K562 (cell line): ENCODE data around the gene CDKN2B-AS1. TPM values are rescaled to one million over a fixed set of nuclear protein-coding genes. Genes with fewer than 3 reads are reported as not detected.

Experiments used
- ATAC-seq: fragments of 200-7000 bp; cut with Tn5 transposase; 3 replicates; pipeline ENCODE4 v1.9.1; 2020; ENCODE audit warnings: moderate library complexity
- BruUV-seq: library from RNA; stranded (reverse); fragments of 400-500 nt; replicated peaks from 2 replicates; lab custom pipeline; 2021; lab: Mats Ljungman, UMichigan
- CTCF ChIA-PET: fragments of 300-600 bp; formaldehyde crosslinking; extraction: SDS; loops from one replicate; lab custom pipeline; 2021; ENCODE audit warnings: low intra/inter-chr PET ratio; lab: Yijun Ruan, JAX
- POLR2A ChIA-PET: fragments of 300-600, 350-650 bp; sonication (Branson Sonifier 250); formaldehyde crosslinking; extraction: SDS; loops from one replicate; lab custom pipeline; 2021; ENCODE audit warnings: antibody characterized with exemption, inconsistent platforms; lab: Yijun Ruan, JAX
- DNase-seq, 4 experiments: peaks; one replicate each; pipeline versions ENCODE4 v3.0.0 to v3.0.0-alpha.2; 2011 to 2018; ENCODE audit warnings: low spot score in 3 of 4, mixed read lengths in 3 of 4; ENCODE audit errors: extremely low read depth in 1 of 4
- FAIRE-seq: peaks from 2 replicates; lab custom pipeline; 2011; peaks lifted over from hg19 to GRCh38; lab: Jason Lieb, UNC
- H2AFZ ChIP-seq: 2 replicates; pipeline ENCODE4 v1.6.0; 2011; ENCODE audit warnings: low read depth, low read length, control low read depth, inconsistent platforms
- H3K27ac ChIP-seq: fragments of 200-600 bp; 3 replicates; pipeline ENCODE4 v1.8.0; 2011; ENCODE audit warnings: low read depth, mild to moderate bottlenecking, control low read depth, inconsistent platforms, low read length, moderate library complexity, mixed read lengths; ENCODE audit errors: extremely low read depth
- H3K27me3 ChIP-seq, 2 experiments: fragments of 300-600 bp in 1 of 2; 2 replicates in 1 of 2; 3 replicates in 1 of 2; pipeline versions ENCODE4 v1.6.0 to v1.8.0; 2011; ENCODE audit warnings: inconsistent platforms in 2 of 2, low read length in 2 of 2, mild to moderate bottlenecking in 1 of 2, mixed read lengths in 1 of 2, moderate library complexity in 1 of 2; ENCODE audit not compliant: control insufficient read depth in 2 of 2, insufficient read depth in 2 of 2
- H3K36me3 ChIP-seq: fragments of 300-600 bp; 3 replicates; pipeline ENCODE4 v1.8.0; 2011; ENCODE audit warnings: mild to moderate bottlenecking, low read length, inconsistent platforms; ENCODE audit not compliant: control insufficient read depth, insufficient read depth
- H3K4me1 ChIP-seq, 2 experiments: fragments of 200-600 bp in 1 of 2; replicated peaks in 1 of 2; 2 replicates in 1 of 2; 3 replicates in 1 of 2; pipeline versions ENCODE4 v1.5.1 to v1.8.0; 2011; ENCODE audit warnings: inconsistent platforms in 2 of 2, low read length in 2 of 2, mild to moderate bottlenecking in 1 of 2, mixed read lengths in 1 of 2, moderate library complexity in 1 of 2; ENCODE audit not compliant: control insufficient read depth in 2 of 2, insufficient read depth in 2 of 2
- H3K4me2 ChIP-seq: 2 replicates; pipeline ENCODE4 v1.6.1; 2011; ENCODE audit warnings: low read length, control low read depth, inconsistent platforms, mixed read lengths; ENCODE audit not compliant: insufficient read depth
- H3K4me3 ChIP-seq: fragments of 200-600 bp; sonication (generic), shearing (Covaris generic); 2 replicates; pipeline ENCODE4 v1.5.1; 2016; ENCODE audit warnings: control low read depth, inconsistent platforms
- H3K79me2 ChIP-seq: fragments of 200-600 bp; 3 replicates; pipeline ENCODE4 v1.8.0; 2011; ENCODE audit warnings: low read length, inconsistent platforms; ENCODE audit not compliant: control insufficient read depth, insufficient read depth
- H3K9ac ChIP-seq, 2 experiments: 2 replicates each; pipeline versions ENCODE4 v1.6.0 to v1.6.1; 2011; ENCODE audit warnings: low read depth in 2 of 2, low read length in 2 of 2, control low read depth in 1 of 2, inconsistent platforms in 1 of 2, mild to moderate bottlenecking in 1 of 2, mixed read lengths in 1 of 2; ENCODE audit not compliant: insufficient read depth in 1 of 2
- H3K9me1 ChIP-seq: one replicate; pipeline ENCODE4 v1.6.0; 2011; ENCODE audit warnings: inconsistent platforms, mild to moderate bottlenecking, low read length, moderate library complexity; ENCODE audit not compliant: control insufficient read depth, insufficient read depth
- H3K9me3 ChIP-seq: replicated peaks from 2 replicates; pipeline ENCODE4 v1.5.1; 2011; ENCODE audit warnings: low read depth, low read length, inconsistent platforms; ENCODE audit not compliant: control insufficient read depth, insufficient read depth
- H4K20me1 ChIP-seq: replicated peaks from 2 replicates; pipeline ENCODE4 v1.6.1; 2011; ENCODE audit warnings: low read length, inconsistent platforms, mixed read lengths; ENCODE audit not compliant: control insufficient read depth, insufficient read depth
- ATF4 ChIP-seq: fragments of 450-650 bp; formaldehyde crosslinking; IDR thresholded peaks from 2 replicates; pipeline ENCODE4 v1.4.0; 2022; ENCODE audit warnings: mild to moderate bottlenecking, moderate library complexity
- CHD4 ChIP-seq: fragments of 200-600 bp; sonication (generic); IDR thresholded peaks from 3 replicates; pipeline ENCODE4 v1.6.1; 2012; ENCODE audit warnings: low read depth, mild to moderate bottlenecking, mixed read lengths, low read length, inconsistent platforms; ENCODE audit not compliant: insufficient read depth, insufficient replicate concordance, poor library complexity, severe bottlenecking
- ESRRA ChIP-seq: fragments of 450-650 bp; IDR thresholded peaks from 2 replicates; pipeline ENCODE4 v1.6.1; 2014; ENCODE audit warnings: low read depth, mild to moderate bottlenecking, moderate library complexity, borderline replicate concordance
- FOS ChIP-seq: IDR thresholded peaks from 3 replicates; pipeline ENCODE4 v1.6.1; 2011; ENCODE audit not compliant: insufficient read length; ENCODE audit errors: extremely low read depth
- FOXK2 ChIP-seq, 2 experiments: fragments of 450-650 bp; IDR thresholded peaks in 1 of 2; conservative IDR thresholded peaks in 1 of 2; 2 replicates each; pipeline ENCODE4 v1.6.1; 2016; ENCODE audit warnings: low read depth in 2 of 2, mild to moderate bottlenecking in 1 of 2
- NCOA6 ChIP-seq: fragments of 450-650 bp; IDR thresholded peaks from 2 replicates; pipeline ENCODE4 v1.6.1; 2017; ENCODE audit warnings: mild to moderate bottlenecking
- RBM14 ChIP-seq: fragments of 200-400 bp; formaldehyde crosslinking; IDR thresholded peaks from 2 replicates; pipeline ENCODE4 v1.6.1; 2018; ENCODE audit warnings: low read depth, mild to moderate bottlenecking, low read length, moderate library complexity, borderline replicate concordance; ENCODE audit not compliant: insufficient read depth
- RBM39 ChIP-seq: fragments of 200-400 bp; formaldehyde crosslinking; optimal IDR thresholded peaks from 2 replicates; pipeline ENCODE3; 2018; ENCODE audit warnings: low read depth, low read length
- WGBS: fragments of 100-300 bp; shearing (Covaris generic); methylation state at CpG from one replicate; pipeline ENCODE4 v1.1.6; 2016; ENCODE audit warnings: low coverage, mixed read lengths; ENCODE audit not compliant: insufficient coverage; ENCODE audit errors: missing lambda C conversion rate; 5-methylcytosine and 5-hydroxymethylcytosine counted together
- in situ Hi-C: fragments of 300-500 bp; cut with MboI; formaldehyde crosslinking; loops from 4 replicates; pipeline ENCODE4 v1.15.0; 2018; ENCODE audit warnings: inconsistent platforms, mixed read lengths
- intact Hi-C: fragments of 100-400 bp; cut with micrococcal nuclease; formaldehyde crosslinking; loops from 2 replicates; pipeline ENCODE4 v1.14.2; 2022
- polyA plus RNA-seq, 8 experiments: library from polyadenylated mRNA; depleted of rRNA in 4 of 8; stranded (reverse) in 5 of 8; unstranded in 3 of 8; fragments of >200 nt; fragmentation: Nextera tagmentation in 2 of 8; fragmentation: Illumina TruSeq in 1 of 8; extraction: Ambion mirVana in 2 of 8; extraction: Trizol in 1 of 8; gene quantifications; 2 replicates each; pipeline versions ENCODE4 v1.2.1 to v1.2.3, GENCODE V29; 2011 to 2014; ENCODE audit warnings: inconsistent platforms in 1 of 8, missing spikeins in 1 of 8
- total RNA-seq, 7 experiments: library from RNA; depleted of rRNA in 6 of 7; stranded (reverse); fragments of >200 nt in 6 of 7; fragmentation: Illumina TruSeq in 2 of 7; extraction: Trizol in 2 of 7; gene quantifications; 2 replicates each; pipeline versions ENCODE4 v1.2.1 to v1.2.3, GENCODE V29; 2011 to 2021; ENCODE audit warnings: low replicate concordance in 1 of 7
- TF ChIP-seq, protein P1 (sequence below): fragments of 250-450 bp; sonication (Bioruptor Pico); IDR thresholded peaks from 2 replicates; pipeline ENCODE4 v1.8.0; 2022; ENCODE audit warnings: inconsistent platforms

The CDKN2B-AS1 gene
- total and polyA plus RNA-seq, 9 of the 15 experiments (the other 6 are each of a cell fraction or from before 2014, with no cell fraction given): not detected

GRCh38 chr9:22035591-22036011, 41.0 kb downstream of the CDKN2B-AS1 start:
- no peak for TF ChIP-seq ATF4 (CRISPR knock-in tag)
- TF ChIP-seq NCOA6: no peak
- TF ChIP-seq, protein P1, sequence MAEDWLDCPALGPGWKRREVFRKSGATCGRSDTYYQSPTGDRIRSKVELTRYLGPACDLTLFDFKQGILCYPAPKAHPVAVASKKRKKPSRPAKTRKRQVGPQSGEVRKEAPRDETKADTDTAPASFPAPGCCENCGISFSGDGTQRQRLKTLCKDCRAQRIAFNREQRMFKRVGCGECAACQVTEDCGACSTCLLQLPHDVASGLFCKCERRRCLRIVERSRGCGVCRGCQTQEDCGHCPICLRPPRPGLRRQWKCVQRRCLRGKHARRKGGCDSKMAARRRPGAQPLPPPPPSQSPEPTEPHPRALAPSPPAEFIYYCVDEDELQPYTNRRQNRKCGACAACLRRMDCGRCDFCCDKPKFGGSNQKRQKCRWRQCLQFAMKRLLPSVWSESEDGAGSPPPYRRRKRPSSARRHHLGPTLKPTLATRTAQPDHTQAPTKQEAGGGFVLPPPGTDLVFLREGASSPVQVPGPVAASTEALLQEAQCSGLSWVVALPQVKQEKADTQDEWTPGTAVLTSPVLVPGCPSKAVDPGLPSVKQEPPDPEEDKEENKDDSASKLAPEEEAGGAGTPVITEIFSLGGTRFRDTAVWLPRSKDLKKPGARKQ (CRISPR knock-in tag): no peak
- no peak for TF ChIP-seq ESRRA
- no peak for TF ChIP-seq FOXK2 (conservative IDR thresholded peaks at IDR 0.05 in 1 of 2, IDR thresholded peaks at IDR 0.05 in 1 of 2; ENCODE audit: low read depth in 2 of 2)
- no peak for TF ChIP-seq RBM14
- no peak for TF ChIP-seq CHD4
- no peak for TF ChIP-seq RBM39
- no peak for TF ChIP-seq FOS
- Histone ChIP-seq H3K4me3 (no peak overlapping the region), H3K79me2 (no peaks in the 10 kb centered on the region), H3K4me1 (no peaks in the 10 kb centered on the region), H3K4me2 (no peak overlapping the region), H2AFZ (no peak overlapping the region), H3K27ac (no peak overlapping the region), H3K9me1 (no peaks in the 10 kb centered on the region), H3K36me3 (no peaks in the 10 kb centered on the region), H3K9me3 (no peaks in the 10 kb centered on the region), H4K20me1 (no peaks in the 10 kb centered on the region), H3K27me3 (no peaks in the 10 kb centered on the region), H3K9ac (no peak overlapping the region)
- in situ Hi-C loops (no loop called here), intact Hi-C loops (no loop called here)
- DNase-seq (no peak), FAIRE-seq (no peak), ATAC-seq (no peak)
- POLR2A ChIA-PET: no interaction called here
- CTCF ChIA-PET: no interaction called here
- no TSS peak for BruUV-seq
- WGBS: no CpG with 5 or more reads among the region's 2 CpGs
